ENCODE results near the gene LRP1B. TPM values are rescaled to one million over a fixed set of nuclear protein-coding genes. Genes with fewer than 3 reads are reported as not detected.

The LRP1B gene
- total RNA-seq, 1 experiment from 2014 or later, result 0.52 TPM

GRCh38 chr2:141329964-141330363, 800.9 kb downstream of the LRP1B start (continued):
- TF ChIP-seq ARID4B (CRISPR knock-in tag; IDR thresholded peaks at IDR 0.05; ENCODE audit: borderline replicate concordance) (no peak), ZNF138 (CRISPR knock-in tag; conservative IDR thresholded peaks at IDR 0.05) (no peak), CREM (CRISPR knock-in tag; IDR thresholded peaks at IDR 0.05) (no peak), NFYB (CRISPR knock-in tag; conservative IDR thresholded peaks at IDR 0.05; ENCODE audit: low read depth) (no peak)

DNA sequence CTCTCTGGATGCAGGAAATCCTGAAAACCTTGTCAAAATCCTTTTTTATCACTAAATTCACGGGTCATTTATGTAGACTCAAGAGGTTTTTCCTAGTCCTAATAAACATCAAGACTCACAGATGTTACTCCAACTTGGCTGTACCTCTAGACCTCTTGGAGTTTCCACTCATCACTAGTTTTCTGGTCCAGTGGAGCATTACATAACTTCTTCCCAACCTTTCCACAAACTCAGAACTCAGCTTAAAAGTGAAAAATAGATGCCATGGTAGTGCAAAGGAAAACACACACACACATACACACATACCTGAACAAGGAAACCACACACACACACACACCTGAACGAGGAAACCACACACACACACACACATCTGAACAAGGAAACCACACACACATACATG, 807.2 kb downstream of the LRP1B start:
- peaks cover 8% of the 10 kb centered on the region for H3K4me1 Mint-ChIP-seq
- ChIA-PET CTCF (no interaction called here), POLR2A (no interaction called here)
- no peak overlapping the region for H3K4me3 Mint-ChIP-seq
- H3K27me3 Mint-ChIP-seq (ENCODE audit: low read depth), result no peaks in the 10 kb centered on the region
- peak overlapping the region; percentile 22; the same call in 1 of the 2 replicates for H3K27ac Mint-ChIP-seq
- TF ChIP-seq, protein P1, sequence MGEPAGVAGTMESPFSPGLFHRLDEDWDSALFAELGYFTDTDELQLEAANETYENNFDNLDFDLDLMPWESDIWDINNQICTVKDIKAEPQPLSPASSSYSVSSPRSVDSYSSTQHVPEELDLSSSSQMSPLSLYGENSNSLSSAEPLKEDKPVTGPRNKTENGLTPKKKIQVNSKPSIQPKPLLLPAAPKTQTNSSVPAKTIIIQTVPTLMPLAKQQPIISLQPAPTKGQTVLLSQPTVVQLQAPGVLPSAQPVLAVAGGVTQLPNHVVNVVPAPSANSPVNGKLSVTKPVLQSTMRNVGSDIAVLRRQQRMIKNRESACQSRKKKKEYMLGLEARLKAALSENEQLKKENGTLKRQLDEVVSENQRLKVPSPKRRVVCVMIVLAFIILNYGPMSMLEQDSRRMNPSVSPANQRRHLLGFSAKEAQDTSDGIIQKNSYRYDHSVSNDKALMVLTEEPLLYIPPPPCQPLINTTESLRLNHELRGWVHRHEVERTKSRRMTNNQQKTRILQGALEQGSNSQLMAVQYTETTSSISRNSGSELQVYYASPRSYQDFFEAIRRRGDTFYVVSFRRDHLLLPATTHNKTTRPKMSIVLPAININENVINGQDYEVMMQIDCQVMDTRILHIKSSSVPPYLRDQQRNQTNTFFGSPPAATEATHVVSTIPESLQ (CRISPR knock-in tag; IDR thresholded peaks at IDR 0.05), result no peak
- TF ChIP-seq NR2C2 (CRISPR knock-in tag; IDR thresholded peaks at IDR 0.05) (no peak), SOX15 (CRISPR knock-in tag; IDR thresholded peaks at IDR 0.05) (no peak), ERG (CRISPR knock-in tag; IDR thresholded peaks at IDR 0.05) (no peak)
- TF ChIP-seq, protein P2, sequence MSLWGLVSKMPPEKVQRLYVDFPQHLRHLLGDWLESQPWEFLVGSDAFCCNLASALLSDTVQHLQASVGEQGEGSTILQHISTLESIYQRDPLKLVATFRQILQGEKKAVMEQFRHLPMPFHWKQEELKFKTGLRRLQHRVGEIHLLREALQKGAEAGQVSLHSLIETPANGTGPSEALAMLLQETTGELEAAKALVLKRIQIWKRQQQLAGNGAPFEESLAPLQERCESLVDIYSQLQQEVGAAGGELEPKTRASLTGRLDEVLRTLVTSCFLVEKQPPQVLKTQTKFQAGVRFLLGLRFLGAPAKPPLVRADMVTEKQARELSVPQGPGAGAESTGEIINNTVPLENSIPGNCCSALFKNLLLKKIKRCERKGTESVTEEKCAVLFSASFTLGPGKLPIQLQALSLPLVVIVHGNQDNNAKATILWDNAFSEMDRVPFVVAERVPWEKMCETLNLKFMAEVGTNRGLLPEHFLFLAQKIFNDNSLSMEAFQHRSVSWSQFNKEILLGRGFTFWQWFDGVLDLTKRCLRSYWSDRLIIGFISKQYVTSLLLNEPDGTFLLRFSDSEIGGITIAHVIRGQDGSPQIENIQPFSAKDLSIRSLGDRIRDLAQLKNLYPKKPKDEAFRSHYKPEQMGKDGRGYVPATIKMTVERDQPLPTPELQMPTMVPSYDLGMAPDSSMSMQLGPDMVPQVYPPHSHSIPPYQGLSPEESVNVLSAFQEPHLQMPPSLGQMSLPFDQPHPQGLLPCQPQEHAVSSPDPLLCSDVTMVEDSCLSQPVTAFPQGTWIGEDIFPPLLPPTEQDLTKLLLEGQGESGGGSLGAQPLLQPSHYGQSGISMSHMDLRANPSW (CRISPR knock-in tag; conservative IDR thresholded peaks at IDR 0.05; ENCODE audit: low read depth), result no peak
- H3K36me3 Mint-ChIP-seq, result no peaks in the 10 kb centered on the region
- ATAC-seq, result no peak
- no peaks in the 10 kb centered on the region for H3K9me3 Mint-ChIP-seq
- no peak for DNase-seq (ENCODE audit: low spot score)

GRCh38 chr2:141317986-141318385, 812.8 kb downstream of the LRP1B start:
- Mint-ChIP-seq H3K4me3 (no peak overlapping the region), H3K36me3 (no peaks in the 10 kb centered on the region), H3K27ac (no peak overlapping the region), H3K27me3 (ENCODE audit: low read depth) (no peaks in the 10 kb centered on the region), H3K9me3 (peaks cover 4% of the 10 kb centered on the region; the same call in 1 of the 2 replicates), H3K4me1 (peaks cover 14% of the 10 kb centered on the region)
- DNase-seq (ENCODE audit: low spot score) (no peak), ATAC-seq (no peak)
- CTCF ChIA-PET, result no interaction called here
- POLR2A ChIA-PET, result no interaction called here
- TF ChIP-seq, protein P3, sequence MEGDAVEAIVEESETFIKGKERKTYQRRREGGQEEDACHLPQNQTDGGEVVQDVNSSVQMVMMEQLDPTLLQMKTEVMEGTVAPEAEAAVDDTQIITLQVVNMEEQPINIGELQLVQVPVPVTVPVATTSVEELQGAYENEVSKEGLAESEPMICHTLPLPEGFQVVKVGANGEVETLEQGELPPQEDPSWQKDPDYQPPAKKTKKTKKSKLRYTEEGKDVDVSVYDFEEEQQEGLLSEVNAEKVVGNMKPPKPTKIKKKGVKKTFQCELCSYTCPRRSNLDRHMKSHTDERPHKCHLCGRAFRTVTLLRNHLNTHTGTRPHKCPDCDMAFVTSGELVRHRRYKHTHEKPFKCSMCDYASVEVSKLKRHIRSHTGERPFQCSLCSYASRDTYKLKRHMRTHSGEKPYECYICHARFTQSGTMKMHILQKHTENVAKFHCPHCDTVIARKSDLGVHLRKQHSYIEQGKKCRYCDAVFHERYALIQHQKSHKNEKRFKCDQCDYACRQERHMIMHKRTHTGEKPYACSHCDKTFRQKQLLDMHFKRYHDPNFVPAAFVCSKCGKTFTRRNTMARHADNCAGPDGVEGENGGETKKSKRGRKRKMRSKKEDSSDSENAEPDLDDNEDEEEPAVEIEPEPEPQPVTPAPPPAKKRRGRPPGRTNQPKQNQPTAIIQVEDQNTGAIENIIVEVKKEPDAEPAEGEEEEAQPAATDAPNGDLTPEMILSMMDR (IDR thresholded peaks at IDR 0.05), result no peak
- TF ChIP-seq, protein P4, sequence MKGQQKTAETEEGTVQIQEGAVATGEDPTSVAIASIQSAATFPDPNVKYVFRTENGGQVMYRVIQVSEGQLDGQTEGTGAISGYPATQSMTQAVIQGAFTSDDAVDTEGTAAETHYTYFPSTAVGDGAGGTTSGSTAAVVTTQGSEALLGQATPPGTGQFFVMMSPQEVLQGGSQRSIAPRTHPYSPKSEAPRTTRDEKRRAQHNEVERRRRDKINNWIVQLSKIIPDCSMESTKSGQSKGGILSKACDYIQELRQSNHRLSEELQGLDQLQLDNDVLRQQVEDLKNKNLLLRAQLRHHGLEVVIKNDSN (CRISPR knock-in tag; IDR thresholded peaks at IDR 0.05), result no peak
- no peak for TF ChIP-seq RELA (CRISPR knock-in tag; IDR thresholded peaks at IDR 0.05; ENCODE audit: borderline replicate concordance)

All from WTC11 (cell line).